Pancreas (tissue), 10 donors: ENCODE measurements around the gene SLC46A1. TPM values are rescaled to one million over a fixed set of nuclear protein-coding genes. Genes with fewer than 3 reads are reported as not detected.

Experiments
- ATAC-seq, 4 donors: fragments of 200-7000 bp; cut with Tn5 transposase; one replicate each; pipeline versions ENCODE4 v1.8.0 to v1.9.1; 2020; ENCODE audit warnings: mild to moderate bottlenecking in 4 of 4, moderate library complexity in 4 of 4
- DNase-seq, 6 donors: peaks; one replicate each; pipeline ENCODE4 v3.0.0-alpha.2; 2020
- FAIRE-seq: peaks from 2 replicates; lab custom pipeline; 2012; peaks lifted over from hg19 to GRCh38; lab: Jason Lieb, UNC
- H3K27ac ChIP-seq, 4 donors: fragments of 200-600 bp; sonication (generic); 1 replicate in 3 of 4; 2 replicates in 1 of 4; pipeline versions ENCODE4 v1.5.0 to v1.8.0; 2020
- H3K27me3 ChIP-seq, 4 donors: fragments of 200-600 bp; one replicate each; pipeline ENCODE4 v1.8.0; 2021
- H3K36me3 ChIP-seq, 3 donors: fragments of 200-600 bp; sonication (generic) in 1 of 3; one replicate each; pipeline versions ENCODE4 v1.5.0 to v1.8.0; 2020 to 2021
- H3K4me1 ChIP-seq, 3 donors: fragments of 200-600 bp; one replicate each; pipeline ENCODE4 v1.8.0; 2021
- H3K4me3 ChIP-seq, 4 donors: fragments of 200-600 bp; sonication (generic) in 2 of 4; one replicate each; pipeline versions ENCODE4 v1.5.0 to v1.8.0; 2020 to 2021
- H3K9me3 ChIP-seq, 4 donors: fragments of 200-600 bp; one replicate each; pipeline ENCODE4 v1.8.0; 2021
- WGBS, 2 donors: extraction: QIAGEN DNeasy Blood & Tissue Kit; methylation state at CpG; one replicate each; pipeline ENCODE4 v1.1.7; 2013; 5-methylcytosine and 5-hydroxymethylcytosine counted together
- intact Hi-C, 3 donors: fragments of 100-400 bp; cut with DNase I; formaldehyde crosslinking; loops; one replicate each; pipeline versions ENCODE4 v1.11.1 to v1.14.2; 2022
- polyA plus RNA-seq, 2 donors: library from polyadenylated mRNA; stranded (reverse); fragments of 200-250 nt; gene quantifications; one replicate each; pipeline ENCODE4 v1.2.3, GENCODE V29; 2013
- total RNA-seq, 6 donors: library from RNA; stranded (reverse); fragmentation: NEBNext Ultra II Directional in 4 of 6; extraction: Animal tissue kit (Norgen Biotek cat#: 25700) in 4 of 6; gene quantifications; one replicate each; pipeline versions ENCODE4 v1.2.1 to v1.2.4, GENCODE V29; 2021 to 2023
- TF ChIP-seq, protein P1 (sequence below), 4 donors: fragments of 200-600 bp; sonication (generic) in 3 of 4; IDR thresholded peaks; one replicate each; pipeline versions ENCODE4 v1.5.0 to v1.8.0; 2021; ENCODE audit warnings: antibody characterized with exemption in 4 of 4
- donor health status: healthy with polysubstance abuse.
- donor health status: DM: no; HTN: no; CAD: no; lungs with moderate emphysema.
- donor health status: DM: no; HTN: no; CAD: no.
- donor health status: control.
- donor health status: control.
- donor health status: Bipolar disorder and iron deficiency.
- donor health status: DM: yes; HTN: yes; CAD: no.
- donor health status: DM: no; HTN: no; CAD: no.
- donor health status: DM: no; HTN: no; CAD: no.
- donor health status: DM: yes; HTN: yes; CAD: no.

The SLC46A1 gene
- total and polyA plus RNA-seq, 8 donors, result 5.8 to 13.8 (median 7.3) TPM

DNA sequence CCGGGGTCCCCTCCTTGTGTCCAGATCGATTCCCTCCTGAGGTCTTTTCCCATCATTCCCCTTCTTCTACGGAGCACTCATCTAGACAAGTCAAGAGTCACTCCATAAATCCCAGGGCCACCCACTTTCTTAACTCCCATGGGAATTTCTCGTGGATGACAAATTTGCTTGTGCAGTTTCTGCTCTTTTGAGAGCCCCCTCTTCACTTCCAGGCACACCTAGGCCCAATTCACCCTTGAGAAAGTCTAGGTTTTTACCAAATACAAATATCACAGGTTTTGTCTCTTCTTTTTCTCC lies 48.2 kb downstream of the SLC46A1 start:
- 2 to 8% methylated on average over 4 of the region's 4 CpGs for WGBS, 2 donors
- Histone ChIP-seq H3K27me3 (no peaks in the 10 kb centered on the region), H3K36me3 (peaks cover 3 to 45% (median 18%) of the 10 kb centered on the region in 3 donors), H3K27ac (peak overlapping the region in 2 of 4 donors; percentile 81 to 92), H3K4me1 (peaks cover 0 to 17% (median 16%) of the 10 kb centered on the region in 3 donors), H3K9me3 (no peaks in the 10 kb centered on the region), H3K4me3 (peak overlapping the region; percentile 91 to 99 (median 96))
- ATAC-seq (no peak), DNase-seq (no peak), FAIRE-seq (no peak)
- intact Hi-C loops, result no loop called here
- TF ChIP-seq, protein P1, sequence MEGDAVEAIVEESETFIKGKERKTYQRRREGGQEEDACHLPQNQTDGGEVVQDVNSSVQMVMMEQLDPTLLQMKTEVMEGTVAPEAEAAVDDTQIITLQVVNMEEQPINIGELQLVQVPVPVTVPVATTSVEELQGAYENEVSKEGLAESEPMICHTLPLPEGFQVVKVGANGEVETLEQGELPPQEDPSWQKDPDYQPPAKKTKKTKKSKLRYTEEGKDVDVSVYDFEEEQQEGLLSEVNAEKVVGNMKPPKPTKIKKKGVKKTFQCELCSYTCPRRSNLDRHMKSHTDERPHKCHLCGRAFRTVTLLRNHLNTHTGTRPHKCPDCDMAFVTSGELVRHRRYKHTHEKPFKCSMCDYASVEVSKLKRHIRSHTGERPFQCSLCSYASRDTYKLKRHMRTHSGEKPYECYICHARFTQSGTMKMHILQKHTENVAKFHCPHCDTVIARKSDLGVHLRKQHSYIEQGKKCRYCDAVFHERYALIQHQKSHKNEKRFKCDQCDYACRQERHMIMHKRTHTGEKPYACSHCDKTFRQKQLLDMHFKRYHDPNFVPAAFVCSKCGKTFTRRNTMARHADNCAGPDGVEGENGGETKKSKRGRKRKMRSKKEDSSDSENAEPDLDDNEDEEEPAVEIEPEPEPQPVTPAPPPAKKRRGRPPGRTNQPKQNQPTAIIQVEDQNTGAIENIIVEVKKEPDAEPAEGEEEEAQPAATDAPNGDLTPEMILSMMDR (IDR thresholded peaks at IDR 0.05), result no peak

DNA sequence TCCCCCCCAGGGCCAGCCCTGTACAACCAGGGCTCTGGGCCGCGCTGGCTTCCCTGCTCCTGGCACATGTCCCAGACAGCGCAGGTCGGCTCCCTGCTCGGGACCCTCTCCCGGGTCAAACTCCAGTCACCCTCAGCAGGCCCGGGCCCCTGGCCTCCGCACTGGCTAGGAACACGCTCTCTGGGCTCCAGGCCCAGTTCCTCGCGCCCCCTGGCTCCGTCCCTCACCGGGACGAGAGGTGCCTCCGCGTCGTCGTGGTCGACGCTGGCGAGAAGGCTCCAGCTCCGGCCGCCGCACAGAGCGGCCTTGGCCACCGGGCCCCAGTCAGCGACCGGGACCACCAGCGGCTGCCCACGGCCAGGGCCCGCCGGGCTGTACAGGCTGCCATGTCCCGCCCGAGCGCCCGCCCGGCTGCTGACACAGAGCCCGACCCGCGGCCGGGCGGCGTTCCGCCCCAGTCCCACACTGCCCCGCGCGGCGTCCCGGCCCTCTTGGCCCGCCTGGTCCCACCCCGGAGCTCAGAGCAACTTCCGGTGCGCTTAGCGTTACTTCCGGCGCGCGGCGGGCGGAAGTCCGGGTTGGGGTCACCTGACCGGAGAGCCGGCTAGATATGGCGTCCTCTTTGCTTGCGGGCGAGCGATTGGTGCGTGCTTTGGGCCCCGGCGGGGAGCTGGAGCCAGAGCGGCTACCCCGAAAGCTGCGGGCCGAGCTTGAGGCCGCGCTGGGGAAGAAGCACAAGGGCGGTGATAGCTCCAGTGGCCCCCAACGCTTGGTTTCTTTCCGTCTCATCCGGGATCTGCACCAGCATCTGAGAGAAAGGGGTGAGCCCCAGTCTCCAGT lies 48.7 kb downstream of the SLC46A1 start, which contains the start of gene POLDIP2:
Gene POLDIP2, minus strand, starts transcription at position 467 of the 840 bp plus-strand sequence. Its CDS starts 79 bp downstream, at position 388.
- WGBS, 2 donors, result 0% methylated on average over 73 to 80 of the region's 80 CpGs
- no peak for FAIRE-seq
- Histone ChIP-seq H3K36me3 (peaks cover 3 to 50% (median 20%) of the 10 kb centered on the region in 3 donors), H3K27ac (peak within 1 kb of the TSS; percentile 81 to 92 (median 84)), H3K4me1 (peaks cover 0 to 17% (median 16%) of the 10 kb centered on the region in 3 donors), H3K9me3 (no peaks in the 10 kb centered on the region), H3K4me3 (peak within 1 kb of the TSS; percentile 91 to 99 (median 96)), H3K27me3 (no peaks in the 10 kb centered on the region)
- peak; percentile 94 to 99 (median 95) for DNase-seq
- ATAC-seq, result peak; percentile 98 to 99 (median 99)
- TF ChIP-seq, protein P1 (IDR thresholded peaks at IDR 0.05), result no peak
- intact Hi-C loops, result no loop called here

DNA sequence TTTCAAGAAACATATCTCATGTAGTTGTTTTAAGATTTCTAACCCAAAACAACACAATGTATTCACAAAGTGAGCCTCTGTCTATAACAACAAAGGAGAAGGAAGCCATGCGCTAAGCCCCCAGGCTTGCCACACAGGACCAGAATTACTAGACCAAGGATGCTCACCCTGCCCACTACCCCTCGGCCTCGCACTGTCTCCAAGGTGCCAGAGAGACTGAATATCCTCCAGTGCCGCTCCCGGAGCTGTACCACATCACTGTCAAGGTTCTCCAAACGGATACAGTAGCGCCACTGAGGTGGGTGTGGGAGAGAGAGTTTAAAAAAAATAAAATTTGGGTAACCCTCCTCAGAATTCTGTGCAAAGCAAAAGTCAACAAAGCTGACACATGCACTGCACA lies 55.7 kb downstream of the SLC46A1 start:
- TF ChIP-seq, protein P1 (IDR thresholded peaks at IDR 0.05), result no peak
- H3K36me3 ChIP-seq, result peaks cover 0 to 50% (median 27%) of the 10 kb centered on the region in 3 donors
- no peak overlapping the region for H3K4me3 ChIP-seq
- ATAC-seq (no peak), FAIRE-seq (no peak), DNase-seq (no peak)
- H3K9me3 ChIP-seq, result no peaks in the 10 kb centered on the region
- WGBS, 2 donors, result 84 to 86% methylated on average over 7 of the region's 7 CpGs
- no peak overlapping the region for H3K27ac ChIP-seq
- H3K27me3 ChIP-seq, result no peaks in the 10 kb centered on the region
- intact Hi-C loops, result no loop called here
- H3K4me1 ChIP-seq, result peaks cover 26 to 34% (median 28%) of the 10 kb centered on the region in 3 donors

DNA sequence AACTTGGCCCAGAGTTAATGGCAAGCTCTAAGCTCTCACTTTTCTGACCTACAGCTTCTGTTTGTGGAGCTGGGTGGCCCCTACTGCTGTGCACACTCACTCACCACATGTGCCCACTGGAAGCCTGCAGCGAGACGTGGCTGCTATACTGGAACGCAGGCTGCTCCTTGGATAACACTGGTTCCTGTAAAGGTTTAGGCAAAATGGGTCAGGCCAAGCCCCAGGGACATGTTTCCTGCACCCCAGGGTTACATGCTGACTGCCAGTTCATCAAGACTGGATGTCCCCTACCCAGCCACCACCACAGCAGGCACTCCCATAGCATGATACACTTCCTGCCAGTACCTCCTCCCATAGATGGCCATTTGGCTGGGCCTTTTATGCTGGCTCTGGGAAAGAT lies 57.0 kb downstream of the SLC46A1 start:
- intact Hi-C loops, result no loop called here
- H3K4me1 ChIP-seq, result peaks cover 30 to 43% (median 32%) of the 10 kb centered on the region in 3 donors
- no peak for FAIRE-seq
- H3K9me3 ChIP-seq, result no peaks in the 10 kb centered on the region
- H3K4me3 ChIP-seq, result no peak overlapping the region
- no peak for DNase-seq
- H3K36me3 ChIP-seq, result peaks cover 5 to 52% (median 27%) of the 10 kb centered on the region in 3 donors
- 71 to 78% methylated on average over 3 of the region's 3 CpGs for WGBS, 2 donors
- TF ChIP-seq, protein P1 (IDR thresholded peaks at IDR 0.05), result no peak
- no peak overlapping the region for H3K27ac ChIP-seq
- ATAC-seq, result no peak
- H3K27me3 ChIP-seq, result no peaks in the 10 kb centered on the region
